Gastroesophageal sphincter (tissue), 3 donors: ENCODE results near the gene OGFRL1.

ENCODE experiments used
- CTCF ChIP-seq, 4 experiments: fragments of 200-600 bp in 2 of 4; fragments of 450-650 bp in 2 of 4; sonication (generic) in 1 of 4; IDR thresholded peaks; one replicate each; pipeline ENCODE4 v1.5.1; 2017 to 2019; ENCODE audit warnings: antibody characterized with exemption in 4 of 4, mild to moderate bottlenecking in 2 of 4, moderate library complexity in 2 of 4
- EP300 ChIP-seq: sonication (generic); formaldehyde crosslinking; IDR thresholded peaks from one replicate; pipeline ENCODE4 v1.6.1; 2017; ENCODE audit warnings: antibody characterized with exemption, mild to moderate bottlenecking
- POLR2A ChIP-seq, 2 donors: fragments of 450-650 bp; IDR thresholded peaks; one replicate each; pipeline ENCODE4 v1.6.1; 2017; ENCODE audit warnings: antibody characterized with exemption in 2 of 2, mild to moderate bottlenecking in 2 of 2, moderate library complexity in 1 of 2
- POLR2AphosphoS5 ChIP-seq: sonication (generic); formaldehyde crosslinking; IDR thresholded peaks from one replicate; pipeline ENCODE4 v1.6.1; 2017; ENCODE audit warnings: antibody characterized with exemption

- TF ChIP-seq CTCF (IDR thresholded peaks at IDR 0.05): no peak
- no peak for TF ChIP-seq EP300
- TF ChIP-seq POLR2A (IDR thresholded peaks at IDR 0.05): no peak
- no peak for TF ChIP-seq POLR2AphosphoS5
These were observed 12.9 kb downstream of the OGFRL1 start for GRCh38 chr6:71301546-71301945.
